Measurements from ENCODE around the gene CEMIP.

The CEMIP gene

DNA sequence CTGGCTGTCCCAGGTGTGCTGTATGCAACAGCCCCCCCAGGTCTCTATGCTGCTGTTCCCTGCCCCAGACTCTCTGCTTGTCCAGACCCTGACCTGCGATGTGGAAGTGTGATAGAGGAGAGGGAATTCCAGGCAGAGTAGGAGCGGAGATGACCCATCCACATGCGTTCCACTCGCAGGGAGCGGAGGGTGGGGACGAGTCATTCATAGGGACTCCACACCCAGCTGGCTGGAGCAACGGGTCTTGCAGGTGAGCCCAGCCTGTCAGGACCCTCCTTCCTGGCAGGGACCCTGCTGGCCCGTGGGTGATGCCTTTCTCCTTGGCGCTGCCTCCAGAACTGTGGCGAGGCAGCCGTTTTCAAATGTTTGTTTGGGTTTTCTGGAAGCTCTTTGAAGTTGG, 58.8 kb downstream of the CEMIP start:
- Histone ChIP-seq H4K20me1 (ENCODE audit: low read depth, low read length) (no peaks in the 10 kb centered on the region), H3F3A (ENCODE audit: insufficient read depth) (no peaks in the 10 kb centered on the region), H3K9ac (ENCODE audit: low read length) (no peak overlapping the region), H3K9me3 (ENCODE audit: insufficient read depth, low read length) (no peaks in the 10 kb centered on the region), H2AFZ (ENCODE audit: low read depth, low read length, severe bottlenecking) (no peak overlapping the region), H3K4me2 (ENCODE audit: low read depth, low read length, poor library complexity, severe bottlenecking) (no peak overlapping the region), H3K4me3 (ENCODE audit: insufficient read depth, low read length, poor library complexity, severe bottlenecking) (no peak overlapping the region), H3K79me2 (ENCODE audit: insufficient read depth, low read length) (no peaks in the 10 kb centered on the region), H3K27me3 (ENCODE audit: low read length) (no peaks in the 10 kb centered on the region), H3K36me3 (ENCODE audit: low read length) (no peaks in the 10 kb centered on the region), H3K27ac (ENCODE audit: low read depth, low read length) (no peak overlapping the region), H3K9me2 (replicated peaks; ENCODE audit: insufficient read depth, low read length) (no peaks in the 10 kb centered on the region)
- TF ChIP-seq, protein P1, sequence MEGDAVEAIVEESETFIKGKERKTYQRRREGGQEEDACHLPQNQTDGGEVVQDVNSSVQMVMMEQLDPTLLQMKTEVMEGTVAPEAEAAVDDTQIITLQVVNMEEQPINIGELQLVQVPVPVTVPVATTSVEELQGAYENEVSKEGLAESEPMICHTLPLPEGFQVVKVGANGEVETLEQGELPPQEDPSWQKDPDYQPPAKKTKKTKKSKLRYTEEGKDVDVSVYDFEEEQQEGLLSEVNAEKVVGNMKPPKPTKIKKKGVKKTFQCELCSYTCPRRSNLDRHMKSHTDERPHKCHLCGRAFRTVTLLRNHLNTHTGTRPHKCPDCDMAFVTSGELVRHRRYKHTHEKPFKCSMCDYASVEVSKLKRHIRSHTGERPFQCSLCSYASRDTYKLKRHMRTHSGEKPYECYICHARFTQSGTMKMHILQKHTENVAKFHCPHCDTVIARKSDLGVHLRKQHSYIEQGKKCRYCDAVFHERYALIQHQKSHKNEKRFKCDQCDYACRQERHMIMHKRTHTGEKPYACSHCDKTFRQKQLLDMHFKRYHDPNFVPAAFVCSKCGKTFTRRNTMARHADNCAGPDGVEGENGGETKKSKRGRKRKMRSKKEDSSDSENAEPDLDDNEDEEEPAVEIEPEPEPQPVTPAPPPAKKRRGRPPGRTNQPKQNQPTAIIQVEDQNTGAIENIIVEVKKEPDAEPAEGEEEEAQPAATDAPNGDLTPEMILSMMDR (IDR thresholded peaks at IDR 0.05; ENCODE audit: insufficient read depth, low read length, poor library complexity, severe bottlenecking): no peak
- no peak for TF ChIP-seq EZH2phosphoT487 (conservative IDR thresholded peaks at IDR 0.05; ENCODE audit: low read length)

DNA sequence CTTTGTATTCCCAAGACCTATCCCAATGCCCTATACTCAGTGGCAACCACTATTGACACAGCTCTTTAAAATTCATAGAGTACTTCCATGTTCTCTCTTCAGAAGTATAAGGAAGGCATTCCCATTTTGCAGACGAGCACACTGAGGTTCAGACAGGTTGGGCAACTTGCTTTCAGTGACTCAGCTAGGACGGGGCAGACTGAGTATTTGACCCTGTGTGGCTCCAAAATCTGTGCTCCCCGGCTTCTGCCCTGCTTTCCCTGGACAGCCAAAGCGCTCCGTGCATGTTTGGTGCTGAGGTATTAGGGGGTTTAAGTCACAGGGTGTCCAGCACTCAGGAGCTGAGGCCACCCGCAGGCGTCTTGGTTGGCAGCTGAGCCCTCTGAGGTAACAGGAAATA, 59.5 kb downstream of the CEMIP start:
- H4K20me1 ChIP-seq (ENCODE audit: low read depth, low read length): no peaks in the 10 kb centered on the region
- H3K36me3 ChIP-seq (ENCODE audit: low read length): no peaks in the 10 kb centered on the region
- no peaks in the 10 kb centered on the region for H3K9me3 ChIP-seq (ENCODE audit: insufficient read depth, low read length)
- no peak overlapping the region for H3K9ac ChIP-seq (ENCODE audit: low read length)
- no peak for TF ChIP-seq EZH2phosphoT487 (conservative IDR thresholded peaks at IDR 0.05; ENCODE audit: low read length)
- TF ChIP-seq, protein P1 (IDR thresholded peaks at IDR 0.05; ENCODE audit: insufficient read depth, low read length, poor library complexity, severe bottlenecking): no peak
- H3K4me3 ChIP-seq (ENCODE audit: insufficient read depth, low read length, poor library complexity, severe bottlenecking): no peak overlapping the region
- no peaks in the 10 kb centered on the region for H3K27me3 ChIP-seq (ENCODE audit: low read length)
- H3K4me2 ChIP-seq (ENCODE audit: low read depth, low read length, poor library complexity, severe bottlenecking): no peak overlapping the region
- no peaks in the 10 kb centered on the region for H3F3A ChIP-seq (ENCODE audit: insufficient read depth)
- no peaks in the 10 kb centered on the region for H3K79me2 ChIP-seq (ENCODE audit: insufficient read depth, low read length)
- H3K9me2 ChIP-seq (replicated peaks; ENCODE audit: insufficient read depth, low read length): no peaks in the 10 kb centered on the region
- no peak overlapping the region for H2AFZ ChIP-seq (ENCODE audit: low read depth, low read length, severe bottlenecking)
- H3K27ac ChIP-seq (ENCODE audit: low read depth, low read length): no peak overlapping the region

DNA sequence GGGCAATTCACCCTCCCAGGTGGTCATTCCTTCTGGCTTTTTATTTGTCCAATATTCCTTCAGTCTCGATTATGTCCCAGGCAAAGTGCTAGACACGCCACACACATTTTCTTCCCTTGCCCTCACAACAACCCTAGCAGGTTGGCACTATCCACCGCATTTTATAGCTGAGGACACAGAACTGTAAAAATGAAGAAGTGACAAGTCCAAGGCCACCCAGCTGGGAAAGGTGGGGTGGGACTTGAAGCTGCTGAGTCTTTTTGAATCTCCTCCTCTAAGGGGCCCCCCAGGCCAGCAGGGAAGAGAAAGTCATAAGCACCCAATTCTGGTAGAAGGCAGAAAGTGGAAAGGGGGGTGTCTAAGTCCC, 60.6 kb downstream of the CEMIP start:
- Histone ChIP-seq H3K4me3 (ENCODE audit: insufficient read depth, low read length, poor library complexity, severe bottlenecking) (no peak overlapping the region), H3K9me2 (replicated peaks; ENCODE audit: insufficient read depth, low read length) (no peaks in the 10 kb centered on the region), H3F3A (ENCODE audit: insufficient read depth) (no peaks in the 10 kb centered on the region), H3K36me3 (ENCODE audit: low read length) (no peaks in the 10 kb centered on the region), H4K20me1 (ENCODE audit: low read depth, low read length) (no peaks in the 10 kb centered on the region), H3K27ac (ENCODE audit: low read depth, low read length) (no peak overlapping the region), H3K9ac (ENCODE audit: low read length) (no peak overlapping the region), H3K4me2 (ENCODE audit: low read depth, low read length, poor library complexity, severe bottlenecking) (no peak overlapping the region), H3K27me3 (ENCODE audit: low read length) (no peaks in the 10 kb centered on the region), H2AFZ (ENCODE audit: low read depth, low read length, severe bottlenecking) (no peak overlapping the region), H3K79me2 (ENCODE audit: insufficient read depth, low read length) (no peaks in the 10 kb centered on the region), H3K9me3 (ENCODE audit: insufficient read depth, low read length) (no peaks in the 10 kb centered on the region)
- TF ChIP-seq EZH2phosphoT487 (conservative IDR thresholded peaks at IDR 0.05; ENCODE audit: low read length): no peak
- TF ChIP-seq, protein P1 (IDR thresholded peaks at IDR 0.05; ENCODE audit: insufficient read depth, low read length, poor library complexity, severe bottlenecking): no peak

All from SU-DHL-6 (cell line).